GM21367 (cell line): ENCODE measurements around the gene GAL3ST3.
"Not testable (repeated sequence)": the region's sequence is repeated elsewhere in the genome, so short reads cannot be mapped to it uniquely, and the experiment has no call there.

Source experiments
- ATAC-seq: cut with Tn5 transposase; IDR thresholded peaks from one replicate; pipeline ENCODE4 v1.9.1; 2021; ENCODE audit not compliant: unreplicated experiment

GAL3ST3 gene

DNA sequence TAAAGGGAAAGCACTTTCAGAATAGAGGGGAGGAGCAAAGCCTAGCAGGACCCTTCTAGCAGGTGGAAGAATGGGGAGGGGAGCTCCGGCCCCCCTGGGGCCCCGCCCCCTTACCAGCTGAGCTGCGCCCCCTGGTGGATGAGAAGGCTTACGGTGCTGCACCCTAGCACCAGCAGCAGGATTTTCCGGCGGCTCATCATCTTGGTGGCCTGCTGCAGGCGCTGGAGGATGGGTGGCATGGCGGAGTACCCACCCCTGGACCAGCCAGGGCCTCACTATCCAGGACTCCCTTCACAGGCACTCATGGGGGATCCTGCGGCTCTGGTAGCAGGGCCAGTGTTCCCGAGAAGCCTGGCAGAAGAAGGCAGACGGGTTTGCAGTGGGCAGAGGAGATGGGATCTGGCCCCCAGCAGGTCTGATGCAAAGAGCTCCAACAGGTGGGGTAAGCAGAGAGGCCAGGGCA lies 3.8 kb downstream of the GAL3ST3 start:
- ATAC-seq, result no peak

DNA sequence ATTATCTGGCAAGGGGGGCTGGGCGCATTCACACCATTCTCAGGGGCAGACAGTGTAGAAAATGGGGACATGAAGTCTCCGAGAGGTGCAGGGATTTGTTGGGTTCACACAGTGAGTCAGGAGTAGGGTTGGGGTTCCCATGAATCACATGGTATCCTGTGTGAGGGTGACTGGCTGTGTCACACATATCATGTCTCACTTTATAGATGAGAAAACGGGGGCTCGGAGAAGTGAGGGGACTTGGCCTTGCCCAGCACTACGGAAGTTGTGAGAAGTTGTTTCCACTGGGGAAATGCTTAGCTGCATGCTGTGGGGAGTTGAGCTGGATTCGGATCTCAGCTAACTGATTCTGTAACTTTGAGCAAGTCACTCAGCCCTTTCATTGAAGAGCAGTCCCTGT lies 4.2 kb downstream of the GAL3ST3 start:
- no peak for ATAC-seq

DNA sequence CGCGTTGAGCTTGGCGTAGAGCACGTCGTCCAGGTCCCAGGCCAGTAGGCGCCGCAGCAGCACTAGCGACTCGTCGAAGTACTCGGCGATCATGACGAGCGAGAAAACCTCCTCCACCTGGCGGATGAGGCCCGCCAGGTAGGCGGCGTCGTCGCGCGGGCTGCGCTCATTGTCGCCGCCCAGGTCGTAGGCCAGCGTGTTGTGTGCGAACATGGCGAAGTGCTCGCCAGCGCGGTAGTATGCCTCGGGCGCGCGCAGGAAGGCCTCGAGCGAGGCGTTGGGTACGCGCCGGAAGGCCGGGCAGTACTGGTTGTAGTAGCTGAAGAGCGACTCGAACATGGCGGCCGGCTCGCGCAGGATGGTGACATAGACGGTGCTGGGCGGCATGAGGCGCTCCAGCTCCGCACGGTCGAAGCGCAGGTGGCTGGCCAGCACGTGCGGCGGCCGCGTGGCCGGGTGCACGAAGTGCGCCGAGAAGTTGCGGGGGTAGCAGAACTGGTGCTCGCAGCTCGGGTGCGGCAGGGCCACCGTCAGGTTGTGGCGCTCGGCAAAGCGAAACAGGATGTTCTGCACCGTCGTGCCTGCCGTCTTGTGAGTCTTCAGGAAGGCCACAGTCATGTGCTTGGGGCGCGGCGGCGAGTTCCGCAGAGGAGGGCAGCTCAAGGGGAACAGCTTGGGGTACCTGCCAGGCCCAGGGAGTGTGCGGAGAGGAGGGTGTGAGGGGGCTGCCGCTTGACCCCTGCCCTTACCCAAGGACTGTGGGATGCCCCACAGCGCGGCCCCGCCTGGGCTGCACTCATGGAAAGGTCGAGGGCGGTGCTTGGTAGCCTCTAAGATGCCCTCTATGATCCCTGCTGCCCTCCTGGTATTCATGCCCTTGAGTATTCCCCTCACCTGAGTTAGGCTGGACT lies 5.7 kb downstream of the GAL3ST3 start:
- ATAC-seq, result no peak

DNA sequence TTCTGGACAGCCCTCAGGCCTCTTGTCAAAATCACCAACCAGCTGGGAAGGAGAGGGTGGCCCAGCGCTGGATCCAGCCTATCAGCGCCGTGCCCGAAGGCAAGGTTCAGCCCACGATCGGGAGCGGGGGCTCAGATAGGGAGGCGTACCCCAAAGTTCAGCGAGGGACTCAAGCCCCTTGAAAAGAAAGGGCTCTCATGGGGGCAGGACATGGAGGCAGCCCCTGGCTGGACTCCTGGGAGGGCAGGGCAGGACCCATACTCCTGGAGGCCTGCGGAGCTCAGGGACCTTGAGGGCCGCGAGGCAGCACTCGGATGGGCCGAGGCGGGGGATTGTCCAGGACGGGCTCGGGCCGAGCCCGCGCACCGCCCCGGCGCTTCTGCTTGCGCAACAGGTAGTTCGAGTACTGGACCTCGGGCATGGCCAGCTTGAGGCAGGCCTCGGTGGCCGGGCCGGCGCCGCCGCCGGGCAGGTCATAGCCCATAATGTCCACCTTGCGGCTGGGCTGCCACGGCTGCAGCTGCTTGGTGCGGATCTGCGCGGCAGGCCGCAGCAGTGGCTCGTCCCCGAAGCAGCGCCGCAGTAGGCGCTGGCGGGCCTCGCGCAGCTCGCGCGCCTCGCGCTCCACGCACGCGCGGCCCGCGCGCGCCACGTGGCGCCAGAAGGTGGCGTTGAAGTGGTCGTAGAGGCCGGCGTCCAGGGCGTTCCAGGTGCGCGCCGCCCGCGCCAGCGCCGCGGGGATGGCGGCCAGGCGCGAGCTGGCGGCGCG lies 6.5 kb downstream of the GAL3ST3 start:
- ATAC-seq, result no peak

DNA sequence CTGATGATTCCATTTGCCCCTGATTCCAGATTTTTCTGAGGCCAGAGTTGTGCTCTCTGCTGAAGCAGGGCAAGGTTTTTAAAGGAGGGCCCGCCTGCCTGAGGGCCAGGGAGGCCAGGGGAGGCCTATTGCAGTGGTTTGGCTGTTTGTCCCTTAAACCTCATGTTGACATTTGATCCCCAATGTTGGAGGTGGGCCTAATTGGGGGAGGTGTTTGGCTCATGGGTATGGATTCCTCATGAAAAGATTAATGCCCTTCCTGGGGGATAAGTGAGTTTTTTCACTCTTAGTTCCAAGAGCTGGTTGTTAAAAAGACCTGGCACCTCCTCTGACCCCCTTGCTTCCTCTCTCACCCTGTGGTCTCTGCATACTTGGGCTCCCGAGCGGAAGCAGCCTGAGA lies 9.2 kb downstream of the GAL3ST3 start:
- ATAC-seq, result no peak

DNA sequence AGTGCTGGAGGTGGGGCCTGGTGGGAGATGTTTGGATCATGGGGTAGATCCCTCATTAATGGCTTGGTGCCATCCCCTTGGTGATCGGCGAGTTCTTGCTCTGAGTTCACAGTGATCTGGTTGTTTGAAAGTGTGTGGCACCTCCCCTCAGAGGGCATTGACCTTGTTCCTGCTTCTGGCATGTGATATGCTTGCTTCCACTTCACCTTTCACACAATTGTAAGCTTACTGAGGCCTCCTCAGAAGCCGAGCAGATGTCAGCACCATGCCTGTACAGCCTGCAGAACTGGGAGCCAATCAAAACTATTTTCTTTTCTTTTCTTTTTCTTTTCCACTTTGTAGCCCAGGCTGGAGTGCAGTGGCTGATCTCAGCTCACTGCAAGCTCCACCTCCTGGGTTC lies 11.6 kb downstream of the GAL3ST3 start:
- no peak for ATAC-seq

DNA sequence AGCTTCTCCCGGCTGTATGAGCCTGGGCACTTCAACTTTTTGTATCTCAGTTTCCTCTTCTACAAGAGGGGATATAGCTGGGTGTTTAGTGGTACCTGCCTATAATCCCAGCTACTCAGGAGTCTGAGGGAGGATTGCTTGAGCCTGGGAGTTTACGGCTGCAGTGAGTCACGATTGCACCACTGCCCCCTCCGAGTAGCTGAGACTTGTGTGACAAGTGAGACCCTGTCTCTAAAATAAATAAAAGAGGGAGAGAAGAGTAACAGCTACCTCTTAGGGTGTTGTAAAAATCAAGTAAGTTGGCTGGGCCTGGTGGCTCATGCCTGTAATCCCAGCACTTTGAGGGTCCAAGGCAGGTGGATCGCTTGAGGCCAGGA lies 12.6 kb downstream of the GAL3ST3 start:
- ATAC-seq, result no peak

DNA sequence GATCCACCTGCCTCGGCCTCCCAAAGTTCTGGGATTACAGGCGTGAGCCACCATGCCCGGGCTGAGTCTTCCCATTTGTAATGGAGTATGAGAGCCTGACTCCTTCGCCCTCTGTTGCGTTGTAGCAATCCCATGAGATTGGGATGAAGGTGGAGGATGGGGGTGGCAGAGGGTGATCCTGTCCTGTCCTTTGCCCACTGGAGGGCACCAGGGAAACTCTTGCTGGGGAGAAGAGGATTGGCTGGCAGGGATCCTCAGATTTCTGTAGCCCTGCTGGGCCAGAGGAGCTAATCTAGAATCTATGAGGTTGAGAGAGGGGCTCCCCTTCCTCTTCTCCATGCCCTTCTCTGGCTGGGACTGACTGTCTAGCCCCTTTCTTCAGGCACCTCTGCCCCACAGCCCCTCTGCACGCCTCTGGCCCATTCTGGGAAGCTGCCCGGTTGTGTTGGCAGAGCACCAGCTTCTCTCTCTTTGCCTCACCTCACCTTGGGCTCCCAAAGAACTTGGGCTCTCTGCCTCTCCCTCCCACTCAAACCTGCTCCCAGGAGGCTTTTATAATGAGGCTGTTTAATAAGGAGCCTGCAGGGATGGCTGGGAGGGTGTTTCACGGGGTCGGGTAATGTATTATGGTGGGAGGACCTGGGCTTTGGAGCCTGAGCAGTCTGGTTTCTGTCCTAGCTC lies 13.2 kb downstream of the GAL3ST3 start:
- ATAC-seq, result no peak

DNA sequence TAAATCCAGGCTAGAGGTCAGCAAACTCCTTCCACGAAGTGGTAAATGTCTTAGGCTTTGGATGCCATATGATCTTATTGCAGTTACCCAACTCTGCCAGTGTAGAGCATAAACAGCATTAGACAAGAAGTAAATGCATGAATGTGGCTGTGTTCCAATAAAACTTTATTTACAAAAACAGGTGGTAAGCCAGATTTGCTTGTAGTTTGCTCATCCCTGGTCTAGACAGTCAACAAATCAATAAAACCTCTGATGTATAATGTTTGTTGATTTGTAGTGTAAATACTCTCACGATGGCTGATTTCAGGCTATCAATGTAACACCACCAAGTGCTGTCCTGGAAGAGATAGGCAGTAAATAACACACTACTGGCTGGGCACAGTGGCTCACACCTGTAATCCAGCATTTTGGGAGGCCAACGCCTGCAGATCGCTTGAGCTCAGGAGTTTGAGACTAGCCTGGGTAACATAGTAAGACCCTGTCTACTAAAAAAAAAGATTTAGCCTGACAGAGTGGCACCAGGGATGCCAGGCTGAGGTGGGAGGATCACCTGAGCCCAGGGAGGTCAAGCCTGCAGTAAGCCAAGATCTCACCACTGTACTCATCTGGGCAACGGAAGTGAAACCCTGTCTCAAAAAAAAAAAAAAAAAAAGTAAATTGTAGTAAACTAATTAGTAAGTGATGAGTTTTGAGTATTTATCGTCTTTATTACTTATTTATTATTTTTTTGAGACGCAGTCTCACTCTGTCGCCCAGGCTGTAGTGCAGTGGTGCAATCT lies 15.8 kb downstream of the GAL3ST3 start:
- no peak for ATAC-seq

DNA sequence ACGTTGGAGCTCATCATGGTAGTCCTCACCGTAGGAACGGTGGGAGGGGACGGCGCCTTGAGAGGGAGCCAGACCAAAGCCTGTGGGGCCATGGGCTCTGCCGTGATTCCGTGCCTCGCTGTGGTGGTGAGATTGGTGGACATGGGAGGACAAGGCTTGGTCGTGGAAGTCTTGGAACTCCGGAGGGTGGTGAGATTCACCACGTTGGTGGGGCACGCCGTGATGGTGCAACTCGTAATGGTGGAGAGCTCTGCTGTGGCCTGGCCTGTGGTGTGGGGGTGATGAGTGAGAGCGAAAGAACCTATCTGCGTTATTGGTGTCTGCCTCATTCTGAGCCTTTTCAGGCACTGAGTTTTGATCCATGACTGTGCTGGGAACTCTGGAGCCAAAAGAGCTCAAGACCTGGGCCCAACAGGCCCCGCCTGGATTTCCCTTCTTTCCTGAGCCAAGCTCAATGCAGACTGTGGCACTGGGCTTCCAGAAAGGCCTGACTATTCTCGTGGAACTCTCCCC lies 22.9 kb downstream of the GAL3ST3 start, which contains the start of gene CATSPER1:
CATSPER1 (minus strand) TSS at position 463 of the 513 bp plus-strand sequence; CDS start at position 363, 100 bp downstream.
- ATAC-seq, result no peak

DNA sequence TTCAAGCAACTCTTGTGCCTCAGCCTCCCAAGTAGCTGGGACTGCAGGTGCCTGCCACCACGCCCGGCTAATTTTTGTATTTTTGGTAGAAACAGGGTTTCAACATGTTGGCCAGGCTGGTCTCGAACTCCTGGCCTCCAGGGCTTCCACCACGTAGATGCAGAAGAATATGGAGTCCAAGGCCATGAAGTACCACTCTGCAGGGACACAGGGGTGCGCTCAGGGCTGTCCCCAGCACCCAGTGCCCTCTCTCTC lies 25.8 kb downstream of the GAL3ST3 start:
- not testable (repeated sequence) for ATAC-seq

DNA sequence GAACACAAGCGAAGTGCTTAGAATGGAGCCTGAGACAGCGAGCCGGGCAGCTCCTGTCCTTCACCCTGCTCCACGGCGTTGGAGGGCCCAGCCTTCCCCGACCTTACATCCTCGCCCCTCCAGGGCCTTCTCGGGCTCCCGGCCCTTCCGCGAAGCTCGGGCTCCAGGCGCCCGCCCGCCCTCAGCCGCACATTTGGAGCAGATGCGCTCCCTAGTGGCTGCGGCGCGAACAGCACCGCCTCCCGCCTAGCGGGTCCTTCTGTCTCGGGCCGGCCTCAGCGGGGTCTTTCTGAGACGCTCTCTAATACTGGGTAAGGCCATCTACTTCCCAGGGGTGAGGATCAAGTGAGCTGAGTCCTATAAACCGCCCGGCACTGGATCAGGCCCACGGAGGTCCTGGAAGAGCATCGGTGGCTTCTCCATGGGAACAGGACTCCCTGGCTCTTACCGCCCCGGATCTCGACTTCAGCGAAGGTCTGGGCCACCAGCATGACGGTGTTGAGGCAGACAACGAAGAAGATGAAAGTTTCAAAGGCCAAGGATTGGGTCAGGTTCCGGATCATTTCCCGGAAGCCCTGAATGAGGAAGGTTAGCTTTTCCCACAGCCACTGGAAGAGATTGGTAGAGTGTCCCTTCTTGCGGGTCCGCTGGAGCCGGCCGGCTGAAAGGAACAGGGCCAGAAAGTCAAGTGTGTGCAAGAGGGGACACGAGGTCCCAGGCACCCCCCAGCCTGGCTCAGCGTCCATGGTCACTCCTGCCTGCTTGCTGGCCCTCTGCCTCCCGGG lies 26.4 kb downstream of the GAL3ST3 start:
- ATAC-seq, result no peak

DNA sequence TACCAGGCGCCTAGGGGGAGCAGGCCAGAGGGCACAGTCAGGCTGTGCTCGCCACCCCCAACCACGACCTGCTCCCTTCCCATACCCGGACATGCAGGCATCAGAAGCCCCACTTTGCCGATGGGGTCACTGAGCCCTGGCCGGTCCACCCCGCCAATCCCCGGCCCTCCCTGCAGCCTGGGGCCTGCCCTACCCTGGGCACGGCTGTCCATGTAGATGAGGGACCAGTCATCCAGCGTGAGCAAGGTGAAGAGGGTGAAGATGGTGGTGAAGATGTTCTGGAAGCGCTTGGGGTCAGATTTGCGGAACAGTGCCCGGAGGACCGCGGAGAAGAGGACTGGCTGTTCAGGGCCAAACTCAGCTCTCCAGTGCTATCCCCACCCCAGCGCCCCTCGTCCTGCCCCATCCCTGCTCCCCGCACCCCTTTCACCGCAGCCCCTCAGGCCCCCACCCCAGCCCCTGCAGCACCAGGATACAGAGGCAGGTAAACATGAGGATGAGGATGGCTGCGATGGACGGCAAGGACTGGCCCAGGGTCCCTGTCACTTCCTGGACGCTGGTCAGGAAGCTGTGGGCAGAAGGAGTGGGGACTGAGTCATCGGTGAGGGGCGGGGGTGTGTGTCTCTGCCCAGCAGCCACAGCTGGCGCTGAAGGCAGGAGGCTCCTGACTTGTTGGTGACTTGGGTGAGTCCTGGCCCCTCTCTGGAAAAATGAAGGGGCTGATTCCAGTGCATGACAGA lies 28.2 kb downstream of the GAL3ST3 start:
- ATAC-seq, result no peak

DNA sequence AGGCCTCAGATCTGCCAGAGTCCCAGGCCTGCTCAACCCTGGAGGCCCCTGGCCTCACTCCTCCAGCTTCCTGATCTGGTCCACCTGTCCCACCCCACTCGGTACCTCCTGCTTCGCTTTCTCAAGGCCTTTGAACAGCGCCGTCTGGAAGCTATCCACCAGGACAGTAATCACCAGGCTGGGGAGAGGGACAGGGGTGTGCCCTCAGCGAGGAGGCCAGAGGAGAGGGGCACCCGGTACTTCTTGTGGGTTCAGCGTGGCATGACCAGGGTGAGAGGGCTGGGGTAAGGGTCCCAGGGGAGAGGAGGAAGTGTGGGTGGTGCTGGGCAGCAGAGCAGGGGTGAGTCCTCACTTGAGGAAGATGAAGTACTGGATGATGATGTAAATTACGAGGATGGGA lies 28.7 kb downstream of the GAL3ST3 start:
- ATAC-seq, result no peak

DNA sequence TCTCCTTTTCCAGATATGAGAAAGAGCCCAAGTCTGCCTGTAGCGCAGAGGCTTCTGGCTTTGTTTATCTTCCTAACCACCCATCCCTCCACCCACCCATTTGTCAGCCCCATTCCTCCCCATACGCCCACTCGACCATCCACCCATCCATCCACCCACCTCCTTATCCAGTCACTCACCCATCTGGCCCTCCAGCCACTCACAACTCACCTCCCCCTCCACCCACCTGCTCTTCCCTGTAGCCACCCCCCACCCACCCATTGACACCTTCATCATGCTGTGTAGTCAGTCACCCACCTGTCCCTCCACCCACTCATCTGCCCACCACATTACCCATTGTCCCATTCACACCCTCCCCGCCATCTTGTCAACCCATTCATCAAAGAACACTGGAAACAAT lies 31.6 kb downstream of the GAL3ST3 start:
- no peak for ATAC-seq

DNA sequence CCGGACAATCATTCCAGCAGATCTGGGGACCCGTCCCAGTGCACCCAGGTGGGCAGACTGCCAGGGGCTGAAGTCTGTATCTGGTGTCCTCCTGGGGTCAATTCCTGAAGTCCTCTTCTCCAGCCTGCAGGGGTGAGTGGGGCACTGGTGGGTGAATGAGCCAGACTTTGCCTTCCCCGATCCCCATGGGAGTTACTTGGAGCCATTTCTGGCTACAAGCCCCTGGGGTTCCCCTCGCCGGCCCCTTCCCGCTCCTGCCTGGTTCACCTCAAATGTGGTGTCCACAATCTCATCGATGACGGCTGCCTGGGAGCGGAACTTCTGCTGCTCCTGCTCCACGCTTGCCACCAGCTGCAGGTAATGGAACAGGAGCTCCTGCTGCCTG lies 32.2 kb downstream of the GAL3ST3 start:
- no peak for ATAC-seq

DNA sequence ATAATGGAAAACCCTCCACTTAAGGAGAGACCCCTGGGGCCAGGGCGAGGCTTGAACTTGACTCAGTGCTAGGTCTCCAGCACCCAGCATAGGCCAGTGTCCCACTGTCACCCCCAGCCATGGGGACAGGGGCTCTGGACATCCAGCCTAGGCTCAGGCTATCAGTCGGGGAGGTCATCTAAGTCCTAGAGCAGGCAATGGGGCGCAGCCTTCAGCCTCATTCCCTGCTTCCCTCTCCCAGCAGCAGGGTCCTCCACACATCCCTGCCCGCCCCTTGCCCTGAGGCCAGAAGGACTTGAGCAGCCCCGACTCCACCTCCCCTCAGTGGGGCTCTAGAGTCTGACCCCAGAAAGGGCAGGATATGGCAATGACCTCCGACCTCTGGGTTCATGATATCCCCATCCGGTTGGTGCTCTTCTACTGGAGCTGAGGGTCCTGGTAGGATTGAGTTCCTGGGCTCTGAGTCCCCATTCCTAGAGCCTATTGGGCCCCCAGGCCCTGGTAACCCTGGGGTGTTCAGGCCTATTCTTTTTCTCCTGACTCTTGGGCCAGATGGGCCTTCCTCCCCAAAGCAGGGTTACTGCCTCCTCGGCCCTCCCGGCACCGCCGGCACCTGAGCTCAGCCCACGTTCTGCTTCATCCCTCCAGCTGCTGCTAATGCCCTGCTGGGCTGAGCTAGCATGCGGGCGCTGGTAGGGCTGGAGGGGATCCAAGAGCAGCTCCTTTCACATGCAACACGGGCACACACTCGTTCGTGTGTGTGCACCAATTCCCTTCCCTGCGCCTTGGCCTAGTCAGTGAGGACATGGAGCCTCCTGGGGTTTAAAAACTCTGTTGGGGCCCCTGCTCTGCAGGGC lies 32.8 kb downstream of the GAL3ST3 start:
- no peak for ATAC-seq

DNA sequence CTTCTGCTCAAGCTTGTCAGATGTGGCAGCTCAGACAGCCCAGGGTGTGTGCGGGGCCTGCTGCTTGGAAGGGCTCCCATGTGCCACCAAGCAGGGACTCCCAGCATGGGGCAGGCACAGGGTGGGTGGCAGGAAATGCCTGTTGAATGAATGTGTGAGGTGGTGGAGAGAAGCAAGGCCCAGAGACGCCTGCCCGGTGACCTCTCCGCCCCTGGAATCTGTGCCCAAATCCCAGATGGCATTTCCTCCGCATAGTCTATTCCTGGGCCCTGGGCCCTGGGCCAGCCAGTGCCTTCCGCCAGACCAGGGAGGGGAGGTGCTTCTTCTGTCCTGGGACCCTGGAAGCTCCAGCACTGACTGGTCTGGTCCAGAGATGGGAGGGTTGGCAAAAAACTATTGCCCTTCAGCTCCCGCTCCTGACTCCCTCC lies 33.5 kb downstream of the GAL3ST3 start:
- ATAC-seq, result no peak
